Vagina (tissue), 2 donors: ENCODE measurements around the gene SLC34A3. TPM values are rescaled to one million over a fixed set of nuclear protein-coding genes. Genes with fewer than 3 reads are reported as not detected.

Source experiments
- DNase-seq, 2 donors: peaks; one replicate each; pipeline ENCODE4 v3.0.0-alpha.2; 2017; ENCODE audit errors: extremely low spot score in 2 of 2
- H3K27ac ChIP-seq: fragments of 200-600 bp; sonication (generic); one replicate; pipeline ENCODE4 v1.5.1; 2019
- H3K27me3 ChIP-seq: fragments of 200-600 bp; sonication (generic); one replicate; pipeline ENCODE4 v1.5.1; 2019
- H3K36me3 ChIP-seq, 2 donors: fragments of 200-600 bp; sonication (generic); one replicate each; pipeline ENCODE4 v1.5.1; 2017 to 2019
- H3K4me1 ChIP-seq: fragments of 200-600 bp; sonication (generic); one replicate; pipeline ENCODE4 v1.5.1; 2019
- H3K4me3 ChIP-seq, 2 donors: fragments of 200-600 bp; sonication (generic); 1 replicate in 1 of 2; 2 replicates in 1 of 2; pipeline ENCODE4 v1.5.1; 2016 to 2019
- H3K9me3 ChIP-seq: fragments of 200-600 bp; sonication (generic); one replicate; pipeline ENCODE4 v1.5.1; 2019
- POLR2A ChIP-seq, 2 donors: fragments of 450-650 bp; IDR thresholded peaks; one replicate each; pipeline ENCODE4 v1.6.1; 2017; ENCODE audit warnings: antibody characterized with exemption in 2 of 2, mild to moderate bottlenecking in 2 of 2, moderate library complexity in 2 of 2
- POLR2AphosphoS5 ChIP-seq, 2 donors: sonication (generic); formaldehyde crosslinking; IDR thresholded peaks; one replicate each; pipeline ENCODE4 v1.9.0; 2017; ENCODE audit warnings: antibody characterized with exemption in 2 of 2, mild to moderate bottlenecking in 2 of 2, low read depth in 1 of 2; ENCODE audit not compliant: insufficient read depth in 1 of 2
- intact Hi-C: fragments of 100-400 bp; cut with DNase I; formaldehyde crosslinking; loops from one replicate; pipeline ENCODE4 v1.15.1; 2023
- total RNA-seq: library from RNA; depleted of rRNA; stranded (reverse); fragments of >200 nt; gene quantifications from one replicate; pipeline ENCODE4 v1.2.3, GENCODE V29; 2016
- TF ChIP-seq, protein P1 (sequence below), 3 experiments: fragments of 450-650 bp in 2 of 3; fragments of 200-600 bp in 1 of 3; sonication (generic) in 1 of 3; IDR thresholded peaks; one replicate each; pipeline ENCODE4 v1.5.1; 2017 to 2019; ENCODE audit warnings: antibody characterized with exemption in 3 of 3, mild to moderate bottlenecking in 2 of 3, moderate library complexity in 2 of 3

SLC34A3 gene
- total RNA-seq, 1 donor from 2014 or later = not detected

DNA sequence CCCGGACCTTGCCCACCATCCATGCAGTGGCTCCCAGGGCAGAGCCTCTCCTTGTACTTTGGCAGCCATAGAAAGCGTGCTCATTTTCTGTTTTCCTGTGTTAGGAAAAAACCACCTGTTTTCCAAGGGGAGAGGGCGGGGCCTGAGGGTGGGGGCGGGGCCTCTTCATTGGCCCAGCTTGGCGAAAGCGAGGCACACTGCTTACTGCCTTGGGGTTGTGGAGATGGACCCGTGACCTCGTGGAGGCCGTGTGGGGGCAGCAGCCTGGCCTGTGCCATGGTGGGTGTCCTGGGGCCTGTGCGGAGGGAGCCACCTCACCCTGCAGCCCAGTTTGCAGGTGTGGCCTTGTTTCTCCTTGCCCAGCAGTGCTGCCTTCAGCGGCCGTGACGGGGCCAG, 42.4 kb downstream of the SLC34A3 start:
- Histone ChIP-seq H3K27ac (no peak overlapping the region), H3K36me3 (peaks cover 0 to 12% of the 10 kb centered on the region in 2 donors), H3K9me3 (no peaks in the 10 kb centered on the region), H3K4me1 (peaks cover 44% of the 10 kb centered on the region), H3K27me3 (no peaks in the 10 kb centered on the region), H3K4me3 (no peak overlapping the region)
- TF ChIP-seq POLR2A (IDR thresholded peaks at IDR 0.05) = no peak
- TF ChIP-seq POLR2AphosphoS5 (IDR thresholded peaks at IDR 0.05; ENCODE audit: insufficient read depth in 1 of 2, low read depth in 1 of 2) = no peak
- TF ChIP-seq, protein P1, sequence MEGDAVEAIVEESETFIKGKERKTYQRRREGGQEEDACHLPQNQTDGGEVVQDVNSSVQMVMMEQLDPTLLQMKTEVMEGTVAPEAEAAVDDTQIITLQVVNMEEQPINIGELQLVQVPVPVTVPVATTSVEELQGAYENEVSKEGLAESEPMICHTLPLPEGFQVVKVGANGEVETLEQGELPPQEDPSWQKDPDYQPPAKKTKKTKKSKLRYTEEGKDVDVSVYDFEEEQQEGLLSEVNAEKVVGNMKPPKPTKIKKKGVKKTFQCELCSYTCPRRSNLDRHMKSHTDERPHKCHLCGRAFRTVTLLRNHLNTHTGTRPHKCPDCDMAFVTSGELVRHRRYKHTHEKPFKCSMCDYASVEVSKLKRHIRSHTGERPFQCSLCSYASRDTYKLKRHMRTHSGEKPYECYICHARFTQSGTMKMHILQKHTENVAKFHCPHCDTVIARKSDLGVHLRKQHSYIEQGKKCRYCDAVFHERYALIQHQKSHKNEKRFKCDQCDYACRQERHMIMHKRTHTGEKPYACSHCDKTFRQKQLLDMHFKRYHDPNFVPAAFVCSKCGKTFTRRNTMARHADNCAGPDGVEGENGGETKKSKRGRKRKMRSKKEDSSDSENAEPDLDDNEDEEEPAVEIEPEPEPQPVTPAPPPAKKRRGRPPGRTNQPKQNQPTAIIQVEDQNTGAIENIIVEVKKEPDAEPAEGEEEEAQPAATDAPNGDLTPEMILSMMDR (IDR thresholded peaks at IDR 0.05) = no peak
- DNase-seq = peak in 1 of 2 donors; percentile 62
- intact Hi-C loops = no loop called here

GRCh38 chr9:137273611-137274320, 43.1 kb downstream of the SLC34A3 start:
- TF ChIP-seq, protein P1 (IDR thresholded peaks at IDR 0.05) = no peak
- no peak for TF ChIP-seq POLR2A (IDR thresholded peaks at IDR 0.05)
- no peak for TF ChIP-seq POLR2AphosphoS5 (IDR thresholded peaks at IDR 0.05; ENCODE audit: insufficient read depth in 1 of 2, low read depth in 1 of 2)
- no peak for DNase-seq
- no peaks in the 10 kb centered on the region for H3K27me3 ChIP-seq

GRCh38 chr9:137275203-137275587, 44.5 kb downstream of the SLC34A3 start:
- DNase-seq = no peak
- intact Hi-C loops = no loop called here
- no peak overlapping the region for H3K27ac ChIP-seq
- no peaks in the 10 kb centered on the region for H3K9me3 ChIP-seq
- H3K4me3 ChIP-seq = no peak overlapping the region
- no peaks in the 10 kb centered on the region for H3K27me3 ChIP-seq
- H3K4me1 ChIP-seq = peaks cover 39% of the 10 kb centered on the region
- no peak for TF ChIP-seq POLR2AphosphoS5 (IDR thresholded peaks at IDR 0.05; ENCODE audit: insufficient read depth in 1 of 2, low read depth in 1 of 2)
- TF ChIP-seq POLR2A (IDR thresholded peaks at IDR 0.05) = no peak
- TF ChIP-seq, protein P1 (IDR thresholded peaks at IDR 0.05) = no peak
- peaks cover 0 to 11% of the 10 kb centered on the region in 2 donors for H3K36me3 ChIP-seq

More at GRCh38 chr9:137273611-137274320, 43.1 kb downstream of the SLC34A3 start:
- no peak overlapping the region for H3K4me3 ChIP-seq
- H3K36me3 ChIP-seq = peaks cover 0 to 11% of the 10 kb centered on the region in 2 donors
- intact Hi-C loops = no loop called here
- H3K27ac ChIP-seq = no peak overlapping the region
- peaks cover 46% of the 10 kb centered on the region for H3K4me1 ChIP-seq
- H3K9me3 ChIP-seq = no peaks in the 10 kb centered on the region

- DNase-seq = peak in 1 of 2 donors; percentile 83
- intact Hi-C loops = no loop called here
- H3K4me3 ChIP-seq = no peak overlapping the region
- H3K27me3 ChIP-seq = no peaks in the 10 kb centered on the region
- H3K9me3 ChIP-seq = no peaks in the 10 kb centered on the region
- peaks cover 0 to 11% of the 10 kb centered on the region in 2 donors for H3K36me3 ChIP-seq
- H3K27ac ChIP-seq = no peak overlapping the region
- TF ChIP-seq POLR2AphosphoS5 (IDR thresholded peaks at IDR 0.05; ENCODE audit: insufficient read depth in 1 of 2, low read depth in 1 of 2) = no peak
- TF ChIP-seq POLR2A (IDR thresholded peaks at IDR 0.05) = no peak
- TF ChIP-seq, protein P1 (IDR thresholded peaks at IDR 0.05) = no peak
- H3K4me1 ChIP-seq = peaks cover 44% of the 10 kb centered on the region
Measured at GRCh38 chr9:137275588-137276472, 45.1 kb downstream of the SLC34A3 start.
